ENCODE results near the gene PREX1.

PREX1 gene

DNA sequence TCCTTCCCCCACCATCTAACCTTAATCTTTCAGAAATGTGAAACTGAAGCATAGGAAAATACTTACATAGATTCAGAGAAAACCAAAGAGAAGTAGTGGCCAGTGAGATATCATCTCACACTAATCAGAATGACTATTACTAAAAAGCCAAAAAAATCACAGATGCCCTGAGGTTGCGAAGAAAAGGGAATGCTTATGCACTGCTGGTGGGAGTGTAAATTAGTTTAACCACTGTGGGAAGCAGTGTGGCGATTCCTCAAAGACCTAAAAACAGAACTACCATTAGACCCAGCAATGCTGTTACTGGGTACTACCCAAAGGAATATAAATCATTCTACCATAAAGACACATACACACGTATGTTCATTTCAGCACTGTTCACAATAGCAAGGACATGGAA is 9.2 kb upstream of the PREX1 start:
- H3K27ac Mint-ChIP-seq = no peak overlapping the region
- H3K4me1 Mint-ChIP-seq = peaks cover 10% of the 10 kb centered on the region
- no peak overlapping the region for H3K4me3 Mint-ChIP-seq

DNA sequence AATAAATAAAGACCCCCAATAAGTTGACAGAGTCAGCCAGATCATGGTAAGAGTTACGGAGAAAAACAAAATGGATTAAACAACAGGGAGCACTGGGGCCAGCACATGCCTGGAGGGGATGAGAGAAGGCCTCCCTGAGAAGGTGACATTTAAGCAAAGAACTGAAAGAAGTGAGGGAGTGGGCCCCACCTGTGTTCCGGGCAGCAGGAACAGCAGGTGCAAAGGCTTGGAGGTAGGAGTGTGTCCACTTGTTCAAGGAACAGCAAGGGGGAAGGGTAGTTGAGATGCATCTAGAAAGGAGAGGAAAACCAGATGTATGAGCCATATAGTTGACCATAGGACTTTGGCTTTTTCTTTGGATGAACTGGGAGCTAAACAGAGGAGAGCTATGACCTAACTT is 7.6 kb upstream of the PREX1 start:
- TF ChIP-seq, protein P1, sequence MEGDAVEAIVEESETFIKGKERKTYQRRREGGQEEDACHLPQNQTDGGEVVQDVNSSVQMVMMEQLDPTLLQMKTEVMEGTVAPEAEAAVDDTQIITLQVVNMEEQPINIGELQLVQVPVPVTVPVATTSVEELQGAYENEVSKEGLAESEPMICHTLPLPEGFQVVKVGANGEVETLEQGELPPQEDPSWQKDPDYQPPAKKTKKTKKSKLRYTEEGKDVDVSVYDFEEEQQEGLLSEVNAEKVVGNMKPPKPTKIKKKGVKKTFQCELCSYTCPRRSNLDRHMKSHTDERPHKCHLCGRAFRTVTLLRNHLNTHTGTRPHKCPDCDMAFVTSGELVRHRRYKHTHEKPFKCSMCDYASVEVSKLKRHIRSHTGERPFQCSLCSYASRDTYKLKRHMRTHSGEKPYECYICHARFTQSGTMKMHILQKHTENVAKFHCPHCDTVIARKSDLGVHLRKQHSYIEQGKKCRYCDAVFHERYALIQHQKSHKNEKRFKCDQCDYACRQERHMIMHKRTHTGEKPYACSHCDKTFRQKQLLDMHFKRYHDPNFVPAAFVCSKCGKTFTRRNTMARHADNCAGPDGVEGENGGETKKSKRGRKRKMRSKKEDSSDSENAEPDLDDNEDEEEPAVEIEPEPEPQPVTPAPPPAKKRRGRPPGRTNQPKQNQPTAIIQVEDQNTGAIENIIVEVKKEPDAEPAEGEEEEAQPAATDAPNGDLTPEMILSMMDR (IDR thresholded peaks at IDR 0.05; ENCODE audit: unreplicated experiment in 3 of 3) = no peak
- Mint-ChIP-seq H3K27me3 (ENCODE audit: low read depth) (peaks cover 36% of the 10 kb centered on the region), H3K36me3 (ENCODE audit: low read depth) (no peaks in the 10 kb centered on the region), H3K4me3 (no peak overlapping the region), H3K4me1 (peaks cover 19% of the 10 kb centered on the region), H3K9me3 (no peaks in the 10 kb centered on the region), H3K27ac (no peak overlapping the region)

More for the DNA sequence above, 9.2 kb upstream of the PREX1 start:
- Mint-ChIP-seq H3K9me3 (no peaks in the 10 kb centered on the region), H3K27me3 (ENCODE audit: low read depth) (peaks cover 25% of the 10 kb centered on the region), H3K36me3 (ENCODE audit: low read depth) (no peaks in the 10 kb centered on the region)
- TF ChIP-seq, protein P1 (IDR thresholded peaks at IDR 0.05; ENCODE audit: unreplicated experiment in 3 of 3) = no peak

DNA sequence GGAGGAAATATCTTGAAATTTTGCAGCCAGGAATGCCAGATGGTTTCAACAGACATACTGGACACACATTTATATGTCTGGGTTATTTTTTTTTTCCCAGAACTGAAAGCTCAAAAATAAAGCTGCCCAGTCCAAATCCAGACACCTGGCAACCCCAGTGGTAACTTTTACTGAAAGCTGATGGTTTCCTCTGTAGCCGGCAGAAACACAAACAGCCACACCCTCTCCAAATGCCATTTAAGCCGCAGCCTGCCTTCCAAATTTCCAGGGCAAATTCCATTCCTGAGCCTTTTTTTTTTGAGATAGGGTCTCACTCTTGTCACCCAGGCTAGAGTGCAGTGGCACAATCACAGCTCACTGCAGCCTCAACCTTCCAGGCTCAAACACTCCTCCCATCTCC is 6.5 kb upstream of the PREX1 start:
- Mint-ChIP-seq H3K27ac (peak overlapping the region in 1 of 3 experiments; percentile 47), H3K27me3 (ENCODE audit: low read depth) (peaks cover 43% of the 10 kb centered on the region), H3K36me3 (ENCODE audit: low read depth) (no peaks in the 10 kb centered on the region), H3K4me3 (no peak overlapping the region), H3K4me1 (peaks cover 24% of the 10 kb centered on the region), H3K9me3 (no peaks in the 10 kb centered on the region)
- TF ChIP-seq, protein P1 (IDR thresholded peaks at IDR 0.05; ENCODE audit: unreplicated experiment in 3 of 3) = no peak

DNA sequence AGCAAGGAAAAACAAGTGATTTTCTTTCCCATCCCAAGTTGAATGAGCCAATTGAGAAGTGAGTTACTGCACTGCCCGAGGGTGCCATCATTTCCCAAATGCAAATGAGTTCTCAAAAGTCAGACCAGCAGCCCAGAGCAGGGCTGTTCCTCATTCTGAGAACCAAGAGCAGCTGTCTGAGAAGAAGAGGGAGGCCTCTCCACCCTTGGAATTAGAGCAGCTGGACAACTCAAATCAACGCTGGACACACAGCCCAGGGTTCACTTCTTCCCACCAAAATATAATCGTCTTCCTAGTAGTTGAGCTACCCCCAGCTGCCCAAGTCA is 4.6 kb upstream of the PREX1 start:
- Mint-ChIP-seq H3K27me3 (ENCODE audit: low read depth) (peaks cover 50% of the 10 kb centered on the region), H3K4me3 (peak overlapping the region in 1 of 3 experiments; percentile 33), H3K36me3 (ENCODE audit: low read depth) (no peaks in the 10 kb centered on the region), H3K27ac (peak overlapping the region in 2 of 3 experiments; percentile 8 to 29), H3K9me3 (no peaks in the 10 kb centered on the region), H3K4me1 (peaks cover 31% of the 10 kb centered on the region)
- TF ChIP-seq, protein P1 (IDR thresholded peaks at IDR 0.05; ENCODE audit: unreplicated experiment in 3 of 3) = no peak

DNA sequence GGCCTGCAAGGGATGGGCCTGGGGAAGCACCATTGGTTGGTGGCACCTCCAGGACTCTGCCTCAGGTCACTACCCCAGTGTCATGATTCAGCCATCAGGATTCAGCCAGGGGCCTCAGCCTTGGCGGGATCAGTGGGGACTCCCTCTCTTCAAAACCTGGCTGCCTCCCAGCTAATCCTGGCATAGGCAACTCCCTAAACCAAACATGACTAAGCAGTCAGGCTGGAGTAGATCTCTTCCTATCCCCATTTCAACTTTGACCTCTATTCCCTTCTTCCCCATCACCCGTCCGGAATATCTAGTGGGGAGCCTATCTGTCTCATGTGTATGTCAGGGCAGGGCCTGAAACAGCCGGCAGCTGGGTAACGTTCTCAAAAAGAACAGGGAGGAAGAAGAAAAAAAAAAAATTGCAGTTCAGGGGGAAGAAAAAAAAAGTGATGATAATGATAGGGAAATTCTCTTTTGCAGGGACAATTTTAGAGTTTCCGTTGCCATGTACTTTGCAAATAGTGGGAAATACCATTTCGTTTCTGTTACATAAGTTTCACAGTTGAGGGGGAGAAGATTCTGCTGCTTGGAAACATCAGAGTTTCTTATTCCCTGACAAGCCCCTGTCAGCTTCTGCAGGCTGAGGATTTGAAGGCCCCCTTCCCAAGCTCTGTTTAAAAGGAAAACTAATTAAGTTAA is 4.1 kb upstream of the PREX1 start:
- TF ChIP-seq, protein P1 (IDR thresholded peaks at IDR 0.05; ENCODE audit: unreplicated experiment in 3 of 3) = no peak
- Mint-ChIP-seq H3K36me3 (ENCODE audit: low read depth) (no peaks in the 10 kb centered on the region), H3K9me3 (no peaks in the 10 kb centered on the region), H3K27me3 (ENCODE audit: low read depth) (peaks cover 52% of the 10 kb centered on the region), H3K4me3 (peak overlapping the region in 2 of 3 experiments; percentile 5 to 10), H3K27ac (peak overlapping the region in 2 of 3 experiments; percentile 3 to 70), H3K4me1 (peaks cover 31% of the 10 kb centered on the region)

DNA sequence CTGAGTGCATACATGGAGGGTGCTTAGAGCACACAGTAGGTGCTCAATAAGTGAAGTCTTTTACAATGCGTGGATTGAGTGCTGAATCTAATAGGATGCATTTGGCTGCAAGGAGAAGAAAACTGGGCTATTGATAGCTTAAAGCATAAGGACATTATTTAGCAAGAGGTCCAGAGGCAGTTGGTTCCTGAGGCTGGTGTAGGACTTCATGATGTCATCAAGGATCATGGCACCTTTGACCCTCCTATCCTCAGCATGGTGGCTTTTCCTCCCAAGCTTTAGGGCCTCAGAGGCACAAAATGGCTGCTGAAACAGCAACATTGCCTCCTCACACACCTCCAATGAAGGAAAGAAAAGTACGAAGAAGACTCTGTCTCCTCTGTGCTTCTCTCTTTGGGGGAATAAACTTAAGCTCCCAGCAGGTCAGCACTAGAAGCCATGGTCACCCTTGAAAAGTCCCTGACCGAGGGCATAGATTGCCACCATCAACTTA is 3.1 kb upstream of the PREX1 start:
- H3K4me3 Mint-ChIP-seq = peak overlapping the region; percentile 37 to 69 (median 48)
- H3K4me1 Mint-ChIP-seq = peaks cover 37% of the 10 kb centered on the region
- no peaks in the 10 kb centered on the region for H3K36me3 Mint-ChIP-seq (ENCODE audit: low read depth)
- TF ChIP-seq, protein P1 (IDR thresholded peaks at IDR 0.05; ENCODE audit: unreplicated experiment in 3 of 3) = no peak
- H3K27ac Mint-ChIP-seq = no peak overlapping the region
- peaks cover 58% of the 10 kb centered on the region for H3K27me3 Mint-ChIP-seq (ENCODE audit: low read depth)
- no peaks in the 10 kb centered on the region for H3K9me3 Mint-ChIP-seq
